Measurements from ENCODE around the gene TNFRSF25. TPM values are rescaled to one million over a fixed set of nuclear protein-coding genes. Genes with fewer than 3 reads are reported as not detected.

Gene TNFRSF25, protein sequence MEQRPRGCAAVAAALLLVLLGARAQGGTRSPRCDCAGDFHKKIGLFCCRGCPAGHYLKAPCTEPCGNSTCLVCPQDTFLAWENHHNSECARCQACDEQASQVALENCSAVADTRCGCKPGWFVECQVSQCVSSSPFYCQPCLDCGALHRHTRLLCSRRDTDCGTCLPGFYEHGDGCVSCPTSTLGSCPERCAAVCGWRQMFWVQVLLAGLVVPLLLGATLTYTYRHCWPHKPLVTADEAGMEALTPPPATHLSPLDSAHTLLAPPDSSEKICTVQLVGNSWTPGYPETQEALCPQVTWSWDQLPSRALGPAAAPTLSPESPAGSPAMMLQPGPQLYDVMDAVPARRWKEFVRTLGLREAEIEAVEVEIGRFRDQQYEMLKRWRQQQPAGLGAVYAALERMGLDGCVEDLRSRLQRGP
- total RNA-seq (2021) (19.5 to 26.1 TPM (median 22.6 TPM) in 3 replicates), Bru-seq, nascent RNA (percentile 51 among the genes with signal in this experiment)
- long read RNA-seq, experiment 1, transcript TNFRSF25-204 (10 exons, 1,625 nt) = major isoform, 6 of 41 reads
- long read RNA-seq, experiment 1, partial matches to known transcripts = 14 of 41 reads
- long read RNA-seq, experiment 1, other reads (novel, unspliced or antisense) = 14 of 41 reads
- long read RNA-seq, experiment 2, partial matches to known transcripts = 2 of 7 reads
- long read RNA-seq, experiment 2, other reads (novel, unspliced or antisense) = 2 of 7 reads
- long read RNA-seq, experiment 3 = 0 reads

DNA sequence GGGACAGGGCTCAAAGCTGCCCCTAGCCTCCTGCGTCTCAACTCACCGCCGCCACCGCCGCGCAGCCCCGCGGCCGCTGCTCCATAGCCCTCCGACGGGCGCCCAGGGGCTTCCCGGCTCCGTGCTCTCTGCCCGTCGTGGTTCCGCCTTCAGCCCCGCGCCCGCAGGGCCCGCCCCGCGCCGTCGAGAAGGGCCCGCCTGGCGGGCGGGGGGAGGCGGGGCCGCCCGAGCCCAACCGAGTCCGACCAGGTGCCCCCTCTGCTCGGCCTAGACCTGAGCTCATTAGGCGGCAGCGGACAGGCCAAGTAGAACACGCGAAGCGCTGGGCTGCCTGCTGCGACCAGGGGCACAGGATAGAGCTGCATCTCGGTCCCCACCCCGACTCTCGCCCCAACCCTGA, at the start of gene TNFRSF25:
TNFRSF25 (minus strand) TSS at position 151 of the 400 bp plus-strand sequence; CDS start at position 85, 66 bp downstream.
- peak; percentile 70 for ATAC-seq
- ChIA-PET POLR2A (no interaction called here), CTCF (interaction anchor here (0.8 to 3.8 kb wide), 16 partner anchors 10 to 220 kb away, joined by 3 to 35 read pairs (median 6); no protein-coding TSS in a partner anchor)

DNA sequence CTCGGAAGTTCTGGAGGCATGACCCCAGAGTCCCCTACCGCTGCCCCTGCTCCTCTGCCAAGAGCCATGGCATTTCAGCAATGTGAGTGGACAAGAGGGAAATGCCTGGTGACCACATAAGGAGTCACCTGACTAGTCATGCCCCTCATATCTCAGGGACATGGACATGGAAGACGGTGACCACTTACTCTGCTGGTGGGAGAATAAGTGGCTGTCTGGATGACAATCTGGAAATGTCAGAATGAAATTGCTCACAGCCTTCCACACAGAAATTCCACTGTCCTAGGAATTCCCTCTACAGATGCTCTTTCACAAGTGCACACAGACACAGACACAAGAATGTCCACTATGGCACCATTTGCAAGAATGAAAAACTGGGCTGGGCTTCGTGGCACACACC, 49.8 kb upstream of the TNFRSF25 start:
- H3K4me1 Mint-ChIP-seq = peaks cover 18% of the 10 kb centered on the region
- DNase-seq (ENCODE audit: low spot score) = no peak
- no peaks in the 10 kb centered on the region for H3K27me3 Mint-ChIP-seq (ENCODE audit: low read depth)
- H3K27ac Mint-ChIP-seq = no peak overlapping the region
- ChIA-PET CTCF (no interaction called here), POLR2A (no interaction called here)
- ATAC-seq = no peak
- no peaks in the 10 kb centered on the region for H3K36me3 Mint-ChIP-seq
- H3K9me3 Mint-ChIP-seq = no peaks in the 10 kb centered on the region
- H3K4me3 Mint-ChIP-seq = no peak overlapping the region
- TF ChIP-seq, protein P1, sequence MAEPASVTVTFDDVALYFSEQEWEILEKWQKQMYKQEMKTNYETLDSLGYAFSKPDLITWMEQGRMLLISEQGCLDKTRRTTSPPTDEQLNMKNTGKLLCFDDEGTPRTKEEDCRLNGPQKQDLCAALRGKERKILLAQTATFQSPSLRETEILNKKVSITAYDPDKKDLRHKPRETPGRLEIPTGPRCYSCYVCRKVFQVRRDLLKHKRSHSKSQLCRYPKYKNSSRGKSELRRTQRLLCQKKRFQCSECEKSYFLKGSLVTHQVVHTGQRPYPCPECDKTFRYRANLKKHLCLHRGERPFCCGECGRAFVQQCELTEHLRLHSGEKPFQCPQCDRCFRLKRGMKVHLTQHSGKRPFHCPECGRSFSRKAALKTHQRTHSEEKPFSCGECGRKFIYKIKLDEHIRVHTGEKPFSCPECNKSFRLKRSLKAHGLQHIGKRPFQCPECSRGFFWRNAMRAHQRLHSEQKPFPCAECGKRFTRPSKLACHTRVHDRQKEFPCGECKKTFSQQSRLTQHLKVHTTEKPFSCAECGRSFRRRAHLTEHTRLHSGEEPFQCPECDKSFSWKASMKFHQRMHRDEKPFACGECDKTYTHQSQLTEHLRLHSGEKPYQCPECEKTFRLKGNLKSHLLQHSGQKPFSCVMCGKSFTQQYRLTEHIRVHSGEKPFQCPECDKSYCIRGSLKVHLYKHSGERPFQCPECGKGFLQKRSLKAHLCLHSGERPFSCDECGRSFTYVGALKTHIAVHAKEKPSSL (CRISPR knock-in tag; conservative IDR thresholded peaks at IDR 0.05) = no peak
- no peak for TF ChIP-seq PRRX2 (CRISPR knock-in tag; IDR thresholded peaks at IDR 0.05)
- no peak for TF ChIP-seq IRF2 (CRISPR knock-in tag; IDR thresholded peaks at IDR 0.05; ENCODE audit: borderline replicate concordance, low read depth)
- no peak for TF ChIP-seq GABPB1 (CRISPR knock-in tag; IDR thresholded peaks at IDR 0.05)
- no peak for TF ChIP-seq CREB1 (CRISPR knock-in tag; IDR thresholded peaks at IDR 0.05)
- TF ChIP-seq, protein P2, sequence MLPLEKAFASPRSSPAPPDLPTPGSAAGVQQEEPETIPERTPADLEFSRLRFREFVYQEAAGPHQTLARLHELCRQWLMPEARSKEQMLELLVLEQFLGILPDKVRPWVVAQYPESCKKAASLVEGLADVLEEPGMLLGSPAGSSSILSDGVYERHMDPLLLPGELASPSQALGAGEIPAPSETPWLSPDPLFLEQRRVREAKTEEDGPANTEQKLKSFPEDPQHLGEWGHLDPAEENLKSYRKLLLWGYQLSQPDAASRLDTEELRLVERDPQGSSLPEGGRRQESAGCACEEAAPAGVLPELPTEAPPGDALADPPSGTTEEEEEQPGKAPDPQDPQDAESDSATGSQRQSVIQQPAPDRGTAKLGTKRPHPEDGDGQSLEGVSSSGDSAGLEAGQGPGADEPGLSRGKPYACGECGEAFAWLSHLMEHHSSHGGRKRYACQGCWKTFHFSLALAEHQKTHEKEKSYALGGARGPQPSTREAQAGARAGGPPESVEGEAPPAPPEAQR (CRISPR knock-in tag; IDR thresholded peaks at IDR 0.05) = no peak
- no peak for TF ChIP-seq OVOL2 (CRISPR knock-in tag; IDR thresholded peaks at IDR 0.05; ENCODE audit: borderline replicate concordance)
- no peak for TF ChIP-seq TEAD4 (CRISPR knock-in tag; IDR thresholded peaks at IDR 0.05)
- no peak for TF ChIP-seq ZNF263 (CRISPR knock-in tag; IDR thresholded peaks at IDR 0.05; ENCODE audit: low read depth)
- no peak for TF ChIP-seq ZNF416 (CRISPR knock-in tag; IDR thresholded peaks at IDR 0.05)
- TF ChIP-seq, protein P3, sequence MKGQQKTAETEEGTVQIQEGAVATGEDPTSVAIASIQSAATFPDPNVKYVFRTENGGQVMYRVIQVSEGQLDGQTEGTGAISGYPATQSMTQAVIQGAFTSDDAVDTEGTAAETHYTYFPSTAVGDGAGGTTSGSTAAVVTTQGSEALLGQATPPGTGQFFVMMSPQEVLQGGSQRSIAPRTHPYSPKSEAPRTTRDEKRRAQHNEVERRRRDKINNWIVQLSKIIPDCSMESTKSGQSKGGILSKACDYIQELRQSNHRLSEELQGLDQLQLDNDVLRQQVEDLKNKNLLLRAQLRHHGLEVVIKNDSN (CRISPR knock-in tag; IDR thresholded peaks at IDR 0.05) = no peak
- TF ChIP-seq ZNF121 (CRISPR knock-in tag; IDR thresholded peaks at IDR 0.05) = no peak

More for the DNA sequence above, at the start of gene TNFRSF25:
- H3K4me1 Mint-ChIP-seq = peaks cover 7% of the 10 kb centered on the region
- peaks cover 25% of the 10 kb centered on the region for H3K36me3 Mint-ChIP-seq
- peaks cover 2% of the 10 kb centered on the region; the same call in 1 of the 2 replicates for H3K27me3 Mint-ChIP-seq (ENCODE audit: low read depth)
- H3K9me3 Mint-ChIP-seq = no peaks in the 10 kb centered on the region
- TF ChIP-seq ZNF121 (CRISPR knock-in tag; IDR thresholded peaks at IDR 0.05) (no peak), FOXK1 (CRISPR knock-in tag; IDR thresholded peaks at IDR 0.05) (no peak), NFATC4 (CRISPR knock-in tag; IDR thresholded peaks at IDR 0.05) (no peak), SP1 (CRISPR knock-in tag; conservative IDR thresholded peaks at IDR 0.05) (peak; percentile 37), NFYB (CRISPR knock-in tag; conservative IDR thresholded peaks at IDR 0.05; ENCODE audit: low read depth) (no peak), TP53 (CRISPR knock-in tag; IDR thresholded peaks at IDR 0.05) (0 out of 2 replicates have a peak, but pooled peaks have one; percentile 52), ZNF416 (CRISPR knock-in tag; IDR thresholded peaks at IDR 0.05) (0 out of 2 replicates have a peak, but pooled peaks have one; percentile 14), TCF7 (CRISPR knock-in tag; IDR thresholded peaks at IDR 0.05; ENCODE audit: low read depth) (peak; percentile 56; the same call in 1 of the 2 replicates), ATF1 (CRISPR knock-in tag; IDR thresholded peaks at IDR 0.05) (no peak), NR3C1 (CRISPR knock-in tag; conservative IDR thresholded peaks at IDR 0.05; ENCODE audit: low read depth) (0 out of 2 replicates have a peak, but pooled peaks have one; percentile 65), CBFB (CRISPR knock-in tag; IDR thresholded peaks at IDR 0.05; ENCODE audit: low read depth) (no peak)
- TF ChIP-seq, protein P4, sequence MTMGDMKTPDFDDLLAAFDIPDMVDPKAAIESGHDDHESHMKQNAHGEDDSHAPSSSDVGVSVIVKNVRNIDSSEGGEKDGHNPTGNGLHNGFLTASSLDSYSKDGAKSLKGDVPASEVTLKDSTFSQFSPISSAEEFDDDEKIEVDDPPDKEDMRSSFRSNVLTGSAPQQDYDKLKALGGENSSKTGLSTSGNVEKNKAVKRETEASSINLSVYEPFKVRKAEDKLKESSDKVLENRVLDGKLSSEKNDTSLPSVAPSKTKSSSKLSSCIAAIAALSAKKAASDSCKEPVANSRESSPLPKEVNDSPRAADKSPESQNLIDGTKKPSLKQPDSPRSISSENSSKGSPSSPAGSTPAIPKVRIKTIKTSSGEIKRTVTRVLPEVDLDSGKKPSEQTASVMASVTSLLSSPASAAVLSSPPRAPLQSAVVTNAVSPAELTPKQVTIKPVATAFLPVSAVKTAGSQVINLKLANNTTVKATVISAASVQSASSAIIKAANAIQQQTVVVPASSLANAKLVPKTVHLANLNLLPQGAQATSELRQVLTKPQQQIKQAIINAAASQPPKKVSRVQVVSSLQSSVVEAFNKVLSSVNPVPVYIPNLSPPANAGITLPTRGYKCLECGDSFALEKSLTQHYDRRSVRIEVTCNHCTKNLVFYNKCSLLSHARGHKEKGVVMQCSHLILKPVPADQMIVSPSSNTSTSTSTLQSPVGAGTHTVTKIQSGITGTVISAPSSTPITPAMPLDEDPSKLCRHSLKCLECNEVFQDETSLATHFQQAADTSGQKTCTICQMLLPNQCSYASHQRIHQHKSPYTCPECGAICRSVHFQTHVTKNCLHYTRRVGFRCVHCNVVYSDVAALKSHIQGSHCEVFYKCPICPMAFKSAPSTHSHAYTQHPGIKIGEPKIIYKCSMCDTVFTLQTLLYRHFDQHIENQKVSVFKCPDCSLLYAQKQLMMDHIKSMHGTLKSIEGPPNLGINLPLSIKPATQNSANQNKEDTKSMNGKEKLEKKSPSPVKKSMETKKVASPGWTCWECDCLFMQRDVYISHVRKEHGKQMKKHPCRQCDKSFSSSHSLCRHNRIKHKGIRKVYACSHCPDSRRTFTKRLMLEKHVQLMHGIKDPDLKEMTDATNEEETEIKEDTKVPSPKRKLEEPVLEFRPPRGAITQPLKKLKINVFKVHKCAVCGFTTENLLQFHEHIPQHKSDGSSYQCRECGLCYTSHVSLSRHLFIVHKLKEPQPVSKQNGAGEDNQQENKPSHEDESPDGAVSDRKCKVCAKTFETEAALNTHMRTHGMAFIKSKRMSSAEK (CRISPR knock-in tag; IDR thresholded peaks at IDR 0.05; ENCODE audit: borderline replicate concordance) = 0 out of 2 replicates have a peak, but pooled peaks have one; percentile 37
- TF ChIP-seq, protein P5, sequence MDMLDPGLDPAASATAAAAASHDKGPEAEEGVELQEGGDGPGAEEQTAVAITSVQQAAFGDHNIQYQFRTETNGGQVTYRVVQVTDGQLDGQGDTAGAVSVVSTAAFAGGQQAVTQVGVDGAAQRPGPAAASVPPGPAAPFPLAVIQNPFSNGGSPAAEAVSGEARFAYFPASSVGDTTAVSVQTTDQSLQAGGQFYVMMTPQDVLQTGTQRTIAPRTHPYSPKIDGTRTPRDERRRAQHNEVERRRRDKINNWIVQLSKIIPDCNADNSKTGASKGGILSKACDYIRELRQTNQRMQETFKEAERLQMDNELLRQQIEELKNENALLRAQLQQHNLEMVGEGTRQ (CRISPR knock-in tag; IDR thresholded peaks at IDR 0.05) = peak; percentile 27; the same call in 1 of the 2 replicates
- TF ChIP-seq, protein P6, sequence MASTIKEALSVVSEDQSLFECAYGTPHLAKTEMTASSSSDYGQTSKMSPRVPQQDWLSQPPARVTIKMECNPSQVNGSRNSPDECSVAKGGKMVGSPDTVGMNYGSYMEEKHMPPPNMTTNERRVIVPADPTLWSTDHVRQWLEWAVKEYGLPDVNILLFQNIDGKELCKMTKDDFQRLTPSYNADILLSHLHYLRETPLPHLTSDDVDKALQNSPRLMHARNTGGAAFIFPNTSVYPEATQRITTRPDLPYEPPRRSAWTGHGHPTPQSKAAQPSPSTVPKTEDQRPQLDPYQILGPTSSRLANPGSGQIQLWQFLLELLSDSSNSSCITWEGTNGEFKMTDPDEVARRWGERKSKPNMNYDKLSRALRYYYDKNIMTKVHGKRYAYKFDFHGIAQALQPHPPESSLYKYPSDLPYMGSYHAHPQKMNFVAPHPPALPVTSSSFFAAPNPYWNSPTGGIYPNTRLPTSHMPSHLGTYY (CRISPR knock-in tag; IDR thresholded peaks at IDR 0.05) = 0 out of 2 replicates have a peak, but pooled peaks have one; percentile 12
- DNase-seq (ENCODE audit: low spot score) = peak; percentile 72
- peak within 1 kb of the TSS; percentile 47 for H3K4me3 Mint-ChIP-seq
- H3K27ac Mint-ChIP-seq = no peak within 1 kb of the TSS
